ENCODE measurements around the gene ADH1C.
"Not testable (repeated sequence)": the region's sequence is repeated elsewhere in the genome, so short reads cannot be mapped to it uniquely, and the experiment has no call there.

Gene ADH1C

GRCh38 chr4:99357948-99358347 lies 5.4 kb upstream of the ADH1C start:
- TF ChIP-seq, protein P1, sequence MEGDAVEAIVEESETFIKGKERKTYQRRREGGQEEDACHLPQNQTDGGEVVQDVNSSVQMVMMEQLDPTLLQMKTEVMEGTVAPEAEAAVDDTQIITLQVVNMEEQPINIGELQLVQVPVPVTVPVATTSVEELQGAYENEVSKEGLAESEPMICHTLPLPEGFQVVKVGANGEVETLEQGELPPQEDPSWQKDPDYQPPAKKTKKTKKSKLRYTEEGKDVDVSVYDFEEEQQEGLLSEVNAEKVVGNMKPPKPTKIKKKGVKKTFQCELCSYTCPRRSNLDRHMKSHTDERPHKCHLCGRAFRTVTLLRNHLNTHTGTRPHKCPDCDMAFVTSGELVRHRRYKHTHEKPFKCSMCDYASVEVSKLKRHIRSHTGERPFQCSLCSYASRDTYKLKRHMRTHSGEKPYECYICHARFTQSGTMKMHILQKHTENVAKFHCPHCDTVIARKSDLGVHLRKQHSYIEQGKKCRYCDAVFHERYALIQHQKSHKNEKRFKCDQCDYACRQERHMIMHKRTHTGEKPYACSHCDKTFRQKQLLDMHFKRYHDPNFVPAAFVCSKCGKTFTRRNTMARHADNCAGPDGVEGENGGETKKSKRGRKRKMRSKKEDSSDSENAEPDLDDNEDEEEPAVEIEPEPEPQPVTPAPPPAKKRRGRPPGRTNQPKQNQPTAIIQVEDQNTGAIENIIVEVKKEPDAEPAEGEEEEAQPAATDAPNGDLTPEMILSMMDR (IDR thresholded peaks at IDR 0.05; ENCODE audit: insufficient read depth, missing control alignments) = no peak
- DNase-seq (ENCODE audit: insufficient read length, low spot score) = no peak
- no peak for FAIRE-seq

GRCh38 chr4:99356992-99357391 lies 4.4 kb upstream of the ADH1C start:
- no peak for FAIRE-seq
- DNase-seq (ENCODE audit: insufficient read length, low spot score) = no peak
- TF ChIP-seq, protein P1 (IDR thresholded peaks at IDR 0.05; ENCODE audit: insufficient read depth, missing control alignments) = no peak

DNA sequence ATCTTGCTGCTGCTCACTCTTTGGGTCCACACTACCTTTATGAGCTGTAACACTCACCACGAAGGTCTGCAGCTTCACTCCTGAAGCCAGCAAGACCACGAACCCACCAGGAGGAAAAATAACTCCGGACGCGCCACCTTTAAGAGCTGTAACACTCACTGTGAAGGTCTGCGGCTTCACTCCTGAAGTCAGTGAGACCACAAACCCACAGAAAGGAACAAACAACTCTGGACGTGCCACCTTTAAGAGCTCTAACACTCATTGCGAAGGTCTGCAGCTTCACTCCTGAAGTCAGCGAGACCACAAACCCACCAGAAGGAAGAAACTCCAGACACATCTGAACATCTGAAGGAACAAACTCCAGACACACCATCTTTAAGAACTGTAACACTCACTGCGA lies 3.6 kb upstream of the ADH1C start:
- not testable (repeated sequence) for DNase-seq (ENCODE audit: insufficient read length, low spot score); FAIRE-seq

GRCh38 chr4:99351487-99351886 lies 1.1 kb downstream of the ADH1C start:
- TF ChIP-seq, protein P1 (IDR thresholded peaks at IDR 0.05; ENCODE audit: insufficient read depth, missing control alignments) = no peak
- no peak for FAIRE-seq
- no peak for DNase-seq (ENCODE audit: insufficient read length, low spot score)

DNA sequence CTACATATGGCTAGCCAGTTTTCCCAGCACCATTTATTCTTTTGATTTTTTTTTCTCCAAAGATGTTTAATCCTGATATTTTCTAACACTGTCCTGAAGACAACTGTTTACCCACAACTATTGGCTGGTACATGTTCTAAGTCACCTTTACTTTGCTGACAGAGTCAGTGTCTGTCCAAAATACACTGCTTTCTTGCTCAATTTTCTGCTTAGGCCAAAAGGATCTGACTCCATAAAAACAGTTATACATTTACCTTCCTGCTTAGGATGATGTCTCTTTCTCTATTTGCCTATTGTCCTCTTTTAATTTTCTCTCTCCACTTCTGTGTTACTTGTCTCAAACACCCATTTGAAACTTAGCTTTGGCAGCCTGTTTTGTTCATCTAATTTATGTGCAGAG lies 3.2 kb downstream of the ADH1C start:
- DNase-seq (ENCODE audit: insufficient read length, low spot score) (no peak), FAIRE-seq (no peak)
- TF ChIP-seq, protein P1 (IDR thresholded peaks at IDR 0.05; ENCODE audit: insufficient read depth, missing control alignments) = no peak

DNA sequence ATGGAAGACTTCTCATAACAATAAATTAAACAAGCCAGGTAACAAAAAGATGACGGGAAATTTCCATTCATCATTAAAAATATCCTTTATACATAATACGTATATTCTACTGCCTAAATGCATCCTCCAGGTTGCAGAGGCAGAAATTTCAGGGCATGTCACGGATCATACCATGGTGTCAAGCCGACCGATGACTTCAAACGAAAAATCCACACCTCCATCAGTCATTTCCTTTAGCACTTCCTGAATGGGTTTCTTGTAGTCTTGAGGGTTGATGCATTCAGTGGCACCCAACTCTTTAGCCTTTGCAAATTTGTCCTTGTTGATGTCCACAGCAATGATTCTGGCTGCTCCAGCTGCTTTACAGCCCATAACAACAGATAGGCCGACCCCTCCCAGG lies 9.9 kb downstream of the ADH1C start:
- not testable (repeated sequence) for FAIRE-seq; DNase-seq (ENCODE audit: insufficient read length, low spot score)

DNA sequence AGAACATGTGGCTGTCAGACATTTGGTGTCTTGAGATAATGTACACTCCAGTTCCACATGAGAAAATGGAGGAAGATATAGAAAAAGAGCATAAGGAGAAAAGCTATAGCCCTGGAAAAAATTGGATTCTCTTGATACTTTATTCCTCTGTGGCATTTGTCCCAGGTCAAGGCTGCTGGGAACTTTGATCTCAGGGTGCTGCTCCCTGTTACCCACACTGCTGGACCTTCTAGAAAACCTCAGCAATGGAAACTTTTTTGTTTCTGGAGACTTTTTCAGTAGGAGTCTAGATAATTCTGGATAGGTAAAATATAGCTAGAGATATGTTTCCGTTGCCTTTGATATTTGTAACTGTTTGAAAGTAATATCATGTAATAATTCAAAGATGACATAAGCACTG lies 11.1 kb downstream of the ADH1C start:
- DNase-seq (ENCODE audit: insufficient read length, low spot score) = no peak
- TF ChIP-seq, protein P1 (IDR thresholded peaks at IDR 0.05; ENCODE audit: insufficient read depth, missing control alignments) = no peak
- no peak for FAIRE-seq

DNA sequence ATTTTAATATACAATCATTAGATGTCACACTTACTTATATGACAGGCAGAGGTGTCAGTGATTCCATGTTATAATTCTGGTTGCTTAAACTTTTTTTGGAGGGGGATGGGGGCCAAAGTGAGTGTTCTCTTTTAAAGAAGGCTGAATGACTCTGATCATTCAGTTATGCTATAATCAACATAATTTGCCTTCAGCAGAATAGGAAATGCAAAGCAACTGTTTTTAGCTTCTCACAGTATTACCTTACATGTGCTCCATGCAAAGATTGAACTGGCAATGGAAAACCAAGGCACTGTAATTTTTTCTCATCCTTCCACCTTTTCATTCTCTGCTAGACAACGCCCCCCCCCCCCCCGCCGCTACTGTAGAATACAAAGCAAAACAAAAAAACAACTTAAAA lies 13.4 kb downstream of the ADH1C start:
- no peak for DNase-seq (ENCODE audit: insufficient read length, low spot score)
- TF ChIP-seq, protein P1 (IDR thresholded peaks at IDR 0.05; ENCODE audit: insufficient read depth, missing control alignments) = no peak
- FAIRE-seq = no peak

Measured in D721Med (cell line).